ENCODE results near the gene CBFA2T2.
A peak's percentile ranks its signal among the peaks of the same experiment; 100 is the strongest.
"Not testable (repeated sequence)": the region's sequence is repeated elsewhere in the genome, so short reads cannot be mapped to it uniquely, and the experiment has no call there.

CBFA2T2 gene

DNA sequence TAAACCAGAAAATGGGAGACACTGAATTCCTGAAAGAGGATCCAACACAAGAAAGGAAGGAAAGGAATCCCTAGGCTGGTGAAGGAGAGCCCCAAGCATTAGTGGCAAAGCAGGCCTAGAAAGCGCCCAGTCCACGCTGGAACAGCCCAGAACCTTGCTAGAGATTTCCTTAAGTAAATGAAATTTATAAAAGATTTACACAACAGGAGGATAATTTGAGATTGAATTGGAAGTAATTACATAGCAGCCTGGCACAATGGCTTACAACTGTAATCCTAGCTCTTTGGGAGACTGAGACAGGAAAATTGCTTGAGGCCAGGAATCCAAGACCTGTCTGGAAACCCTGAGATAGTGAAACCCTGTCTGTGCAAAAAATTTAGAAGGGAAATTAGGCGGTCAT is 145.4 kb downstream of the CBFA2T2 start:
- no peak overlapping the region for H3K27ac Mint-ChIP-seq
- H3K4me3 Mint-ChIP-seq: no peak overlapping the region
- H3K9me3 Mint-ChIP-seq: no peaks in the 10 kb centered on the region
- no peak for DNase-seq (ENCODE audit: low spot score)
- peaks cover 12% of the 10 kb centered on the region for H3K36me3 Mint-ChIP-seq (ENCODE audit: low read depth)
- H3K27me3 Mint-ChIP-seq (ENCODE audit: low read depth): no peaks in the 10 kb centered on the region
- H3K4me1 Mint-ChIP-seq (ENCODE audit: low read depth): peaks cover 8% of the 10 kb centered on the region

DNA sequence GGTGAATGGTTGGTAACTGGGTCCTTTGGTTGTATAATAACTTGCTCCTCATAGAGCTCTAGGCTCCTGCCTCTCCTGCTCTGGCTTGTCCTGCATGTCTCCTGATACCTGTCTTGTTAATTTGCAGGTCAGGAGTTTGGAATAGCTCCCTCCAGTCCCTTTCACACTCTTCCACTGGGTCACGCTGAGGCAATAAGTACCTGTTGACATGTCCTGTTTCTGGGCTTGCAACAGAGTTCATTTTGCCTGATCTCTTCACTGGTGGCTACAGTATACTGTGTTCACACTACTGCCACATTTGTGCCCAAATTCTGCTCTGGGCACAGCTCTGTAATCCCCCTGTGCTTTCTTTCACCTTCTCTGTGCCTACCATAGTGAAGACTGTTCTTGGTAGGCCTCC is 146.9 kb downstream of the CBFA2T2 start:
- no peak for DNase-seq (ENCODE audit: low spot score)
- Mint-ChIP-seq H3K4me1 (ENCODE audit: low read depth) (peaks cover 8% of the 10 kb centered on the region), H3K4me3 (no peak overlapping the region), H3K27me3 (ENCODE audit: low read depth) (no peaks in the 10 kb centered on the region), H3K27ac (no peak overlapping the region), H3K36me3 (ENCODE audit: low read depth) (peaks cover 14% of the 10 kb centered on the region), H3K9me3 (no peaks in the 10 kb centered on the region)

DNA sequence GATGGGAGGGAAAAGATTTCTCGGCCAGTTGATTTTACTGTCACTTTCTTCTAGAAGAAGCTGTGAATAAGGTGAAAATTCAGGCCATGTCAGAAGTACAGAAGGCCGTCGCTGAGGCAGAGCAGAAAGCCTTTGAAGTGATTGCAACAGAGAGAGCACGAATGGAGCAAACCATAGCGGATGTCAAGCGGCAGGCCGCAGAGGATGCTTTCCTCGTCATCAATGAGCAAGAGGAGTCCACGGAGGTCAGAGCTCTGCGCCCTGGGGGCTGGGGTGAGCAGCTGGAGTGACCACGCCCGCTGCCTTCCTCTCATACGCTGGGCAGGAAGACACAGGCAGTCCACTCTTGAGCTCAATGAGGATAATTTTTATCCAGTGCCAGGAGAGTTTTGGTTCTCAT is 150.4 kb downstream of the CBFA2T2 start:
- H3K27me3 Mint-ChIP-seq (ENCODE audit: low read depth): no peaks in the 10 kb centered on the region
- peaks cover 20% of the 10 kb centered on the region for H3K36me3 Mint-ChIP-seq (ENCODE audit: low read depth)
- peaks cover 2% of the 10 kb centered on the region for H3K4me1 Mint-ChIP-seq (ENCODE audit: low read depth)
- H3K4me3 Mint-ChIP-seq: no peak overlapping the region
- H3K9me3 Mint-ChIP-seq: no peaks in the 10 kb centered on the region
- DNase-seq (ENCODE audit: low spot score): no peak
- no peak overlapping the region for H3K27ac Mint-ChIP-seq

DNA sequence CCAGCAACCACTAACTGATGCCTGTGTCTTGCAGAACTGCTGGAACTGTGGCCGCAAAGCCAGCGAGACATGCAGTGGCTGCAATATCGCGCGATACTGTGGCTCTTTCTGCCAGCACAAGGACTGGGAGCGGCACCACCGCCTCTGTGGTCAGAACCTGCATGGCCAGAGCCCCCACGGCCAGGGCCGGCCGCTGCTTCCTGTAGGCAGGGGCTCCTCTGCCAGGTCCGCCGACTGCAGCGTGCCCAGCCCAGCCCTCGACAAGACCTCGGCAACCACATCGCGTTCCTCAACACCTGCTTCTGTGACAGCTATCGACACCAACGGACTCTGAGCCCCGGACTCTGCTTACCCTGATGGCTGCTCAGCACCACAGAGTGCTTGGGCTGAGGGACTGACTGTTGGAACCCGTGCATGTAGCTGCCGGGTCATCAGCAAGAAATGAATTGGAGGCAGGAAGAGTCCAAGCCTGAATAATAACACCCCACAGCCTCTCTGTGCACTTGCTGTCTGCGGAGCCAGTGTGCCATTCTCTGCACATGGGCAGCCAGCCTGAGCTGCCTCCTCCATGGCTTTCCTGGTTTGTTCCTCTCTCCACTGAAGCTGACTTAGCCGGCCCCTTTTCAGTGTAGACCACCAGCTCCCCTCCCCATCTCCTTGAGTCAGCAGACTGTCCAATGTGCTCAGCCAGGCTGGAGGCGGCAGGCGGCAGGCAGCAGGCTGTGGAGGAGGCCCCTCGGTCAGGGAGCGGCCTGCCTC is 154.6 kb downstream of the CBFA2T2 start:
- H3K4me1 Mint-ChIP-seq (ENCODE audit: low read depth): peaks cover 9% of the 10 kb centered on the region
- DNase-seq (ENCODE audit: low spot score): no peak
- H3K27me3 Mint-ChIP-seq (ENCODE audit: low read depth): no peaks in the 10 kb centered on the region
- no peak overlapping the region for H3K4me3 Mint-ChIP-seq
- peaks cover 24% of the 10 kb centered on the region for H3K36me3 Mint-ChIP-seq (ENCODE audit: low read depth)
- H3K9me3 Mint-ChIP-seq: no peaks in the 10 kb centered on the region
- no peak overlapping the region for H3K27ac Mint-ChIP-seq

DNA sequence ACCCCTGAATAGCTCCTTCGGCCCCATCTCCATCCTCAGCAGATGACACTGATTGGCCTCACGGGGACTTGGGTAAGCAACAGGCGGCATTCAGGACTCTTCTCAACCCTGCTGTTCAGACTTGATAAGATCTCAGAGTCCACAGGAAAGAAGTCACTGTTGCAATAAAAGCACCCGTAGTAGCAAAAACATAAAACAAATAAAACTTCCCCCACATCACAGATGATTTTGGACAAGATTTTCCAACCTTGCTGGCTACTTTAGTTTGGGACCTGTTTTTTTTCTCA is 155.1 kb downstream of the CBFA2T2 start:
- Mint-ChIP-seq H3K4me1 (ENCODE audit: low read depth) (peaks cover 9% of the 10 kb centered on the region), H3K9me3 (no peaks in the 10 kb centered on the region), H3K36me3 (ENCODE audit: low read depth) (peaks cover 21% of the 10 kb centered on the region), H3K27me3 (ENCODE audit: low read depth) (no peaks in the 10 kb centered on the region), H3K4me3 (no peak overlapping the region), H3K27ac (no peak overlapping the region)
- DNase-seq (ENCODE audit: low spot score): no peak

DNA sequence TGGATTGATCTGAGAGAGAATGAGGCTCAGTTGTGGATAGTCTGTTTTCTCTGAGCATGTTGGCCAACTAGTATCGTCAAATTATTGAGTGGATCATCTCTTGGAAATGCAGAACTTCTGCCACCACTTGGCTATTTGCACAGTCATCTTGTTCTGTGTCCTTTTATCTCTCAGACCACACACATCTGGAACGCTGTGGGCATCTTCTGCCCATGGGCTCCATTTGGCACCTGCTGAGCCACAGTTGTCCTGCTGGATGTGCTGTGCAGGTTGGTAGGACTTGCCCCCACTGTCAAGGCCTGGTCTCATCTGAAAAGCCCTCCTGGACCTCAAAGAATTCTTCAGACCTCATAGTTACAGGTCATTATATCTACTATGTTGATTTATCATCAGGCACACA is 155.5 kb downstream of the CBFA2T2 start:
- H3K36me3 Mint-ChIP-seq (ENCODE audit: low read depth): peaks cover 19% of the 10 kb centered on the region
- H3K27ac Mint-ChIP-seq: no peak overlapping the region
- peaks cover 9% of the 10 kb centered on the region for H3K4me1 Mint-ChIP-seq (ENCODE audit: low read depth)
- H3K4me3 Mint-ChIP-seq: no peak overlapping the region
- no peaks in the 10 kb centered on the region for H3K27me3 Mint-ChIP-seq (ENCODE audit: low read depth)
- DNase-seq (ENCODE audit: low spot score): no peak
- no peaks in the 10 kb centered on the region for H3K9me3 Mint-ChIP-seq

DNA sequence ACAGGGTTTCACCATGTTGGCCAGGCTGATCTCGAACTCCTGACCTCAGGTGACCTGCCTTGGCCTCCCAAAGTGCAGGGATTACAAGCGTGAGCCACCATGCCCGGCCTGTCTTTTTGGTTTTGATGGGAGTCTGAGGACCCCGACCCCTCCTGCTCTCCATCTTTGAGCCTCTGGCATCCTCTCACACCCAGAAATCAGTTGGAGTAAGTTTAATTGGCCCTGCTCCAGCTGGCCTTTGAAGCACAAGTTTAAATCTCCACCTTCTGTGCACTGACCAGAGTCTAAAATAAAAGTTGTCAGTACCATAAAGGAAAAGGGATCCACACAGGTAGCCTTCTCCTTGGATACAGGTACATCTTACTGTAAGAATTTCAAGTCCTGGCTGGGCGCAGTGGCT is 156.3 kb downstream of the CBFA2T2 start:
- no peak overlapping the region for H3K4me3 Mint-ChIP-seq
- H3K9me3 Mint-ChIP-seq: no peaks in the 10 kb centered on the region
- H3K36me3 Mint-ChIP-seq (ENCODE audit: low read depth): peaks cover 16% of the 10 kb centered on the region
- H3K27me3 Mint-ChIP-seq (ENCODE audit: low read depth): no peaks in the 10 kb centered on the region
- no peak overlapping the region for H3K27ac Mint-ChIP-seq
- DNase-seq (ENCODE audit: low spot score): no peak
- H3K4me1 Mint-ChIP-seq (ENCODE audit: low read depth): peaks cover 10% of the 10 kb centered on the region

DNA sequence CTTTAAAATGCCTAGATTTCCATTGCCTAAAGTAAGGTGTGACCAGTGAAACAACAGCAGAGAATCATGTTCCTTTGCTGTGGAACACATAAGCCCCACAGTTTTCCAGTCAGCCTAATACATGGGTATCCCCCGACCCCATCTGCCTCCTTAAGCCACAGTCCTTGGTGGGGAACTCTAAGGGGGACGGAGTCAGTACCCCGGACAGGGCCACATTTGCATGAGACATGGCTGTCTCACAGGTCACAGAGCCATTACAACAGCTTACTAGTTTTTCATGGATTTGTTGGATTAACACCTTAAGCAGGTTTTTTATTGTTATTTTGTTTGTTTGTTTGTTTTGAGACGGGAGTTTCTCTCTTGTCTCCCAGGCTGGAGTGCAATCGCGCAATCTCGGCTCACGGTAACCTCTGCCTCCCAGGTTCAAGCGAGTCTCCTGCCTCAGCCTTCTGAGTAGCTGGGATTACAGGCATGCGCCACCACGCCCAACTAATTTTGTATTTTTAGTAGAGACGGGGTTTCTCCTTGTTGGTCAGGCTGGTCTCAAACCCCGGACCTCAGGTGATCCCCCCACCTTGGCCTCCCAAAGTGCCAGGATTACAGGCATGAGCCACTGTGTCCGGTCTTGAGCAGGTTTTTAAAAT is 157.2 kb downstream of the CBFA2T2 start:
- not testable (repeated sequence) for H3K27me3 Mint-ChIP-seq (ENCODE audit: low read depth); H3K4me3 Mint-ChIP-seq

DNA sequence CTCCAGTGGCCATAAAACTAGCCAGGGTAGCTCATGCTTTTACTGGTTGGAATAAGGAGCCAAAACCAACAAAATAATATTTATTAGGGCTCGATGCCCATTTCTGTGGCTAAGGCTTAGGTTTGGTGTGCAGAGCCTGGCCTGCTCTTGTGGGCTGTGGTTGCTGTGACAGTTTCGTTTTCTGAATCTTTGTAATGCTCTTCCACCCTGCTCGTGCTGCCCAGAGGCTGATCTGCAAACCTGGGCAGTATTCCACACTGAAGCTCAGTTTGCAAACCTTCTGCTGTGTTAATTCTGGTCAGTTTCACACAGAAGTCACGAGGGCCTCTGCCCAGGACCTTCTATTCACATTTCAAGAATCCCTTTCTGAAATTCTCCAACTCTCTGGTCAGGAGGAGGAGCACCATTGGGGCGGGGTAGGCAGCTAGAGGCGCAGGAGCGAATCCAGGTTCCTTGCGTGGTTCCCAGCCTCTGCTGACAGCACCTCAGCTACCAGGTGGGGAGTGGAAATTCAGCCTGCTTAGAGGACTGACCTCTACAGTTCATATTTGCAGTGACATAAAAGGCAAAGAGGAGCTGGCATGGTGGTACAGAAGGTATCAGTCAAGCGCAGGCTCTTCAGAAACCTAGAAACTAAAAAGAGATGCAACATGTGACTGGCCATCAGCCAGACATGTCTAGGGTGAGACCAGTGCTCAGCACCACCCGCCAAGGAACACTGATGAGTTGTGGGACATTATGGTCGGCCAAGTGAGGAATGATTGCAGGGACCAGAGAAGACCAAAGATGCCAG is 157.9 kb downstream of the CBFA2T2 start:
- peaks cover 23% of the 10 kb centered on the region for H3K4me1 Mint-ChIP-seq (ENCODE audit: low read depth)
- no peak overlapping the region for H3K27ac Mint-ChIP-seq
- DNase-seq (ENCODE audit: low spot score): no peak
- peaks cover 16% of the 10 kb centered on the region for H3K36me3 Mint-ChIP-seq (ENCODE audit: low read depth)
- H3K9me3 Mint-ChIP-seq: no peaks in the 10 kb centered on the region
- no peak overlapping the region for H3K4me3 Mint-ChIP-seq
- no peaks in the 10 kb centered on the region for H3K27me3 Mint-ChIP-seq (ENCODE audit: low read depth)

More for the DNA sequence above, 157.2 kb downstream of the CBFA2T2 start:
- H3K4me1 Mint-ChIP-seq (ENCODE audit: low read depth): peaks cover 19% of the 10 kb centered on the region
- DNase-seq (ENCODE audit: low spot score); H3K9me3 Mint-ChIP-seq; H3K27ac Mint-ChIP-seq: not testable (repeated sequence)
- H3K36me3 Mint-ChIP-seq (ENCODE audit: low read depth): peaks cover 16% of the 10 kb centered on the region

DNA sequence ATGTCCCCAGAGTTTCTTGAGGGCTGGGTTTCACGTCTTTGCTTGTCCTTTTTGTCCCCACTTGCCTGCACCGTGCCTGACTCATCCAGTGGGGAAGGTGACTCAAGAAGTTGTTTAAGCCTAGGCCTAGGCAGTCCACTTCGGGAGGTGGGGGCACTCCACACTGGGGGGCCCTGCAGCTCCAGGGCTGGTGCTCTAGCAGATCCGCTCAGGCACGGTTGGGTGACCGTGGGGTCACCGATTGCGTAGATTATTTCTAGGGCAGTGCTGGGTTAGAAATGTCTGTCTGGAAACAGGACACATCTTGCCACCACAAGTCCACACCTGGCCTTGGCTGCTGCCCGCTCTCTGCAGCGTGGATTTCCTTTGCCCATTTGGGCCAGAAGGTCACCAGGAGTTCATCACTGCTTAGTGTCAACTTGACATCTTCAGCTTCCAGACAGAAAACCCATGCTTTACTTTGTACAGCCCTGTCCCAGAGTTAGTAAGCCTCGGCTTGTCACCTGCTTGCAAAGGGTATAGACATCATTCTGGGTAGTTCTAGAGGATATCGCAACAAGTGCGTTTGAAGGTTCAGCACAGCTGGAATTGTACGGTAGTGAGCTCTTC is 158.6 kb downstream of the CBFA2T2 start:
- no peaks in the 10 kb centered on the region for H3K9me3 Mint-ChIP-seq
- peaks cover 23% of the 10 kb centered on the region for H3K4me1 Mint-ChIP-seq (ENCODE audit: low read depth)
- no peak for DNase-seq (ENCODE audit: low spot score)
- no peaks in the 10 kb centered on the region for H3K27me3 Mint-ChIP-seq (ENCODE audit: low read depth)
- no peak overlapping the region for H3K4me3 Mint-ChIP-seq
- H3K27ac Mint-ChIP-seq: no peak overlapping the region
- peaks cover 16% of the 10 kb centered on the region for H3K36me3 Mint-ChIP-seq (ENCODE audit: low read depth)

DNA sequence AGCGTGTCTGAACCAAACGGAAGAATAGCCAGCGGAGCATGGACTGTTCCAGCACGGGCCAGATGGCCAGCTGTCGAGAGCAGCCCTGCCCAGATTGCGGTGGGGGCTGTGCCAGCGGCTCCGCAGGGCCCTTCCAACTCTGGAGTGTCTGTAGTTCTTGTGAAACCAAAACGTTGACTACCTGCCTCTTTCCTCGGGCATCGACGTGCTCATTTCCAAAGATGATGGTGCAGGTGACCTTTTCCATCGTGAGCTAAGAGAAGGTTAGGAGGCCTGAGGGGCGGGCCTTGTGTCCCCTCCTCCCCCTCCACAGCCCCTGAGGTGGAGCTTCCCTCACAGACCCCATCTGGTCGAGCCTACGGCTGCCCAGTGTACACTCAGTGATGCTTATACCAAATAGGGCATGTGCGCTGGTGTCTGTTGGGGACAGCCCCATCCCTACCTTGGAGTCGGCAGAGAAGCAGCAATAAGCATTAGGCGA is 159.3 kb downstream of the CBFA2T2 start:
- Mint-ChIP-seq H3K4me3 (no peak overlapping the region), H3K9me3 (no peaks in the 10 kb centered on the region), H3K4me1 (ENCODE audit: low read depth) (peaks cover 23% of the 10 kb centered on the region), H3K36me3 (ENCODE audit: low read depth) (peaks cover 16% of the 10 kb centered on the region), H3K27me3 (ENCODE audit: low read depth) (no peaks in the 10 kb centered on the region), H3K27ac (no peak overlapping the region)
- DNase-seq (ENCODE audit: low spot score): no peak

DNA sequence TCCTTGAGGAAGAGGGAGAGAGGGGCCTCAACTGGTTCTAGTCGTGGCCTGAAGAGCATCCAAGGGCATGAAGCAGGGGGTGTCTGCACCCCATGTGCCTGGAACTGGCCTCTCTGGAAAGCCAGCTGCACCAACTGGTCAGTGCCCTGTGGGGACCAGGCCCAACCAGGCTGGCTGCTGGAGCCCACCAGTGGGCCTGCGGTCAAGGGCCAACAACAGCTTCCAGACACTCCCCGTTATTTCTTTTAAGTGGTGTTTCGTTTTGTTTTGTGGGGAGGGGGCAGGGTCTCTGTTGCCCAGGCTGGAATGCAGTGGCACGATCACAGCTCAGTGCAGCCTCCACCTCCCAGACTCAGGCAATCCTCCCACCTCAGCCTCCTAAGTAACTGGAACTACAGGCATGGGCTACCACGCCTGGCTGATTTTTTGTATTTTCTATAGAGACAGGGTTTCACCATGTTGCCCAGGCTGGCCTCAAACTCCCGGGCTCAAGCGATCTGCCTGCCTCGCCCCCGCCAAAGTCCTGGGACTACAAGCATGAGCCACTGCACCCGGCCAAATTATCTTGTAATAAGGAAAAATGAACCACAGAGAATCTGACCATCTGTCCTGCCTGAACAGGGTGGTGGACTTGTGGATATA is 160.3 kb downstream of the CBFA2T2 start:
- Mint-ChIP-seq H3K27me3 (ENCODE audit: low read depth) (no peaks in the 10 kb centered on the region), H3K9me3 (no peaks in the 10 kb centered on the region), H3K27ac (no peak overlapping the region), H3K36me3 (ENCODE audit: low read depth) (peaks cover 8% of the 10 kb centered on the region), H3K4me3 (no peak overlapping the region), H3K4me1 (ENCODE audit: low read depth) (peaks cover 21% of the 10 kb centered on the region)
- DNase-seq (ENCODE audit: low spot score): no peak

DNA sequence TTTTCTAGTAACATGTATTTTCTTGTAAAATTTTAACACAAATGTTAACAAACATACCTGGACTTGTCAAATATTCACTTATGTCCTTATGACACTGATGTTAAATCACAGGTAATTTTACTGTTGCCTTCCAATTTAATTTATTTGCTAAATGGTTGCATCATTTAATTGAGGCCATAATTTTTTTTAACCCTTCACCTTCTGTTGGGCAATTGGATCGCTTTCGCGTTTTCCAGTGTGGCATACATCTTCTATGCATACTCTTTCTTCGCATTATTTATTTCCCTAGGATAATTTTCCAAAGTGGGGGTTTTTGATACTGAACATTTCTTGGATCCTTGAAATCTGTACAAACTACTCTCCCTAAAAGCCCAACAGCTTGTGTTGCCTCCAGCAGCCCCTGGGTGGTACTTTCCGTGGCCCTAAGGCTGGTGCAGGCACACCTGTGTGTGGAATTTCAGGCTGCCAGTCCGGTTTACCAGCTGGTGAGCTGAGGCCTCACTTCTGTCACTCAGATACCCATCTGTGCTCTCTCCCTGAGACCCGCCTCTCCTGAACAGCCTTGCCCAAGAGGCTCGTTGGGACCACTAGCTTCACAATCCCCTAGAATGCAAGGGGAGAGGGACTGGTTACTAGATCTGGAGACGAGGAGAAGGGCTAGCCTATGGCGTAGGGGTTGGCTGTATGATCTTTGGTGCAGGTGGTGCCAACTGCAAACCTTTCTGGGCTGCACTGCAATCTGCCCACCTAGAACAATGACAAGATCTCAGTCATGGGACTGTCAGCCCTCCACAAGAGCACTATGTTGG is 161.1 kb downstream of the CBFA2T2 start:
- no peak for DNase-seq (ENCODE audit: low spot score)
- Mint-ChIP-seq H3K4me3 (no peak overlapping the region), H3K9me3 (no peaks in the 10 kb centered on the region), H3K4me1 (ENCODE audit: low read depth) (peaks cover 21% of the 10 kb centered on the region), H3K27ac (peak overlapping the region; percentile 36), H3K36me3 (ENCODE audit: low read depth) (peaks cover 2% of the 10 kb centered on the region), H3K27me3 (ENCODE audit: low read depth) (no peaks in the 10 kb centered on the region)

Data from T-helper 2 cell treated with Interferon-gamma antibody and Interleukin-4, amounts not matched to agents 5 μg/mL and 100 μg/mL, for 36 hours (primary cell).